NCI-H146 treated with DMSO at 0.1 percent for 48 hours (cell line): Measurements from ENCODE around the gene TMEM238.
"Not testable (repeated sequence)": the region's sequence is repeated elsewhere in the genome, so short reads cannot be mapped to it uniquely, and the experiment has no call there.

Experiments used
- DNase-seq: peaks from one replicate; lab custom pipeline; 2025; ENCODE audit not compliant: unreplicated experiment; lab: John Stamatoyannopoulos, UW

The TMEM238 gene

GRCh38 chr19:55402509-55402908 lies 18.4 kb upstream of the TMEM238 start:
- no peak for DNase-seq

GRCh38 chr19:55401390-55401789 lies 17.3 kb upstream of the TMEM238 start:
- not testable (repeated sequence) for DNase-seq

GRCh38 chr19:55400281-55401087 lies 16.4 kb upstream of the TMEM238 start:
- no peak for DNase-seq

- DNase-seq: no peak
These were observed 14.3 kb upstream of the TMEM238 start for GRCh38 chr19:55398200-55398925.

- no peak for DNase-seq
These were observed 9.0 kb upstream of the TMEM238 start for GRCh38 chr19:55392820-55393761.

GRCh38 chr19:55391702-55392615 lies 7.9 kb upstream of the TMEM238 start:
- no peak for DNase-seq

- DNase-seq: no peak
These were observed 7.1 kb upstream of the TMEM238 start for GRCh38 chr19:55391191-55391670.

GRCh38 chr19:55390461-55390880 lies 6.4 kb upstream of the TMEM238 start:
- peak; percentile 25 for DNase-seq

- DNase-seq: no peak
These were observed 5.6 kb upstream of the TMEM238 start for GRCh38 chr19:55389386-55390317.

GRCh38 chr19:55387736-55388497 lies 3.8 kb upstream of the TMEM238 start:
- no peak for DNase-seq

GRCh38 chr19:55386493-55386971 lies 2.4 kb upstream of the TMEM238 start:
- DNase-seq: no peak

- peak; percentile 97 for DNase-seq
These were observed 1.8 kb upstream of the TMEM238 start, which contains the start of gene RPL28 for GRCh38 chr19:55385724-55386492. Gene RPL28 (plus strand): TSS chr19:55385932. CDS start chr19:55386358, 426 bp downstream.

- DNase-seq: peak; percentile 96
These were observed 1.0 kb upstream of the TMEM238 start for GRCh38 chr19:55384920-55385723.

GRCh38 chr19:55383279-55384130 lies 587 bp downstream of the TMEM238 start:
- DNase-seq: peak; percentile 42

- DNase-seq: no peak
These were observed 1.5 kb downstream of the TMEM238 start for GRCh38 chr19:55382522-55383054.
